ENCODE measurements around the gene WDR33.

Gene WDR33

GRCh38 chr2:127810619-127811396, at the start of gene WDR33:
Gene WDR33 (minus strand): TSS chr2:127811171. CDS start chr2:127770981, 40,190 bp downstream.
- no peaks in the 10 kb centered on the region for H3K9me3 ChIP-seq (ENCODE audit: insufficient read depth, low read length)
- H4K20me1 ChIP-seq (ENCODE audit: insufficient read depth, low read length): peaks cover 41% of the 10 kb centered on the region
- no peaks in the 10 kb centered on the region for H3K27me3 ChIP-seq (ENCODE audit: low read depth, low read length)
- peak within 1 kb of the TSS; percentile 68 for H3K27ac ChIP-seq (ENCODE audit: low read length)
- peak within 1 kb of the TSS; percentile 92 for H3K4me3 ChIP-seq (ENCODE audit: low read length)
- no peak for TF ChIP-seq EZH2phosphoT487 (IDR thresholded peaks at IDR 0.05; ENCODE audit: low read depth)
- TF ChIP-seq CTCF (IDR thresholded peaks at IDR 0.05; ENCODE audit: low read depth, low read length): peak; percentile 33
- peaks cover 55% of the 10 kb centered on the region for H3K79me2 ChIP-seq (ENCODE audit: low read length)
- peaks cover 15% of the 10 kb centered on the region for H3K4me1 ChIP-seq (ENCODE audit: low read length)
- peaks cover 2% of the 10 kb centered on the region for H3K36me3 ChIP-seq (replicated peaks; ENCODE audit: low read depth, low read length)
- H2AFZ ChIP-seq (ENCODE audit: low read depth, low read length): peak within 1 kb of the TSS; percentile 91
- H3K9ac ChIP-seq (ENCODE audit: low read length): peak within 1 kb of the TSS; percentile 90
- peak within 1 kb of the TSS; percentile 96 for H3K4me2 ChIP-seq (ENCODE audit: low read length)

GRCh38 chr2:127860130-127860529, 49.2 kb upstream of the WDR33 start:
- Histone ChIP-seq H3K4me2 (ENCODE audit: low read length) (no peak overlapping the region), H3K36me3 (replicated peaks; ENCODE audit: low read depth, low read length) (peaks cover 20% of the 10 kb centered on the region), H2AFZ (ENCODE audit: low read depth, low read length) (no peak overlapping the region), H3K9ac (ENCODE audit: low read length) (no peak overlapping the region), H3K27me3 (ENCODE audit: low read depth, low read length) (no peaks in the 10 kb centered on the region), H3K4me3 (ENCODE audit: low read length) (no peak overlapping the region), H4K20me1 (ENCODE audit: insufficient read depth, low read length) (peaks cover 16% of the 10 kb centered on the region), H3K79me2 (ENCODE audit: low read length) (peaks cover 28% of the 10 kb centered on the region), H3K9me3 (ENCODE audit: insufficient read depth, low read length) (no peaks in the 10 kb centered on the region), H3K4me1 (ENCODE audit: low read length) (peaks cover 14% of the 10 kb centered on the region), H3K27ac (ENCODE audit: low read length) (no peak overlapping the region)
- TF ChIP-seq CTCF (IDR thresholded peaks at IDR 0.05; ENCODE audit: low read depth, low read length) (no peak), EZH2phosphoT487 (IDR thresholded peaks at IDR 0.05; ENCODE audit: low read depth) (no peak)

DNA sequence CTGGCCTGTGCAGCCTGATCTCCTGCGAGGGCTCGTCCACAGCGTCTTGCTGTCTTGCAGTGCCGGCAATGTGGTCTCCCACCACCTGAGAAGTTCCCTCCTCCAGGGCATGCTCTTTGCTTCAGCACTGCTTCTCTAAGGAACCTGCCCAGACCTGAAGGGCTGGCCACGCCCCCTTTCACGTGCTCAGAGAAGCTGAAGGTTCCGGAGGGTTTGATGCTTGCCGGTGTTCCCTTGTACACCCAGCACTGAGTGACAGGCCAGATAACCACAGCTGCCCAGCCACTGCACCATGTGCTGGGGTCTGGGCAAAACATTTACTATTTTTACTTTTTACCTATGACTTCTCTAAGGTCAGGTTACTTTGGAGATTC, 48.7 kb upstream of the WDR33 start:
- Histone ChIP-seq H3K36me3 (replicated peaks; ENCODE audit: low read depth, low read length) (peaks cover 17% of the 10 kb centered on the region), H2AFZ (ENCODE audit: low read depth, low read length) (no peak overlapping the region), H3K4me1 (ENCODE audit: low read length) (peaks cover 14% of the 10 kb centered on the region), H3K79me2 (ENCODE audit: low read length) (peaks cover 32% of the 10 kb centered on the region), H3K27me3 (ENCODE audit: low read depth, low read length) (no peaks in the 10 kb centered on the region), H3K9ac (ENCODE audit: low read length) (no peak overlapping the region), H3K27ac (ENCODE audit: low read length) (no peak overlapping the region), H3K4me3 (ENCODE audit: low read length) (no peak overlapping the region), H3K4me2 (ENCODE audit: low read length) (no peak overlapping the region), H3K9me3 (ENCODE audit: insufficient read depth, low read length) (no peaks in the 10 kb centered on the region), H4K20me1 (ENCODE audit: insufficient read depth, low read length) (peaks cover 19% of the 10 kb centered on the region)
- TF ChIP-seq CTCF (IDR thresholded peaks at IDR 0.05; ENCODE audit: low read depth, low read length) (no peak), EZH2phosphoT487 (IDR thresholded peaks at IDR 0.05; ENCODE audit: low read depth) (no peak)

DNA sequence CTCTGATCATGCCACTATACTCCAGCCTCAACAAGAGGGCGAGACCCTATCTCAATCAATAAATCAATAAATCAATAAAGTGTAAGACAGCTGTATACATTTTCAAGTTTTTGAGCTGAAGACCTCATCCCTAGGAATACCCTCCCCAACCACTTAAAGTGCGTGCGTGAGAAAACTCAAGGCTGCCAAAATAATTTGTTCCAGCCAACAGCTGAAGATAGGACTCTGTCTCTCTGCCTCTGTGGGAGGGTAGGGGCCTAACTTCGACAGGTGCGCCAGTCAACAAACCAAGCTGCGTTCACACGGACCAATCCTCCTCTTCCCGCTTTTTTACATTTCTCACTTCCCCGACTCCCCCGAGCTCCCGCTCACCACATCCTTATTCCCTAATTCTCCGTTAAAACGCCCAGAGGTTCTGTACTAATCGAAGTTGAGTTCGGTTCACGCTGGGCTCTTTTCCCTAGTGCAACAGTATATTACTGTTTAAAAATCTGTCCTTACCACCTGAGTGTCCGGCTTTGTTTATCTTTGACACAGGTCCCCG, 46.4 kb upstream of the WDR33 start:
- Histone ChIP-seq H3K9me3 (ENCODE audit: insufficient read depth, low read length) (no peaks in the 10 kb centered on the region), H3K4me2 (ENCODE audit: low read length) (peak overlapping the region; percentile 76), H3K9ac (ENCODE audit: low read length) (peak overlapping the region; percentile 88), H4K20me1 (ENCODE audit: insufficient read depth, low read length) (peaks cover 43% of the 10 kb centered on the region), H3K79me2 (ENCODE audit: low read length) (peaks cover 56% of the 10 kb centered on the region), H3K4me1 (ENCODE audit: low read length) (peaks cover 14% of the 10 kb centered on the region), H3K27ac (ENCODE audit: low read length) (peak overlapping the region; percentile 52), H3K36me3 (replicated peaks; ENCODE audit: low read depth, low read length) (peaks cover 21% of the 10 kb centered on the region), H2AFZ (ENCODE audit: low read depth, low read length) (no peak overlapping the region; the same call in 1 of the 2 replicates), H3K27me3 (ENCODE audit: low read depth, low read length) (no peaks in the 10 kb centered on the region), H3K4me3 (ENCODE audit: low read length) (peak overlapping the region; percentile 81)
- TF ChIP-seq EZH2phosphoT487 (IDR thresholded peaks at IDR 0.05; ENCODE audit: low read depth): no peak

Data from OCI-LY3 (cell line).